ENCODE results near the gene SEMA4D.

GRCh38 chr9:89489548-89490530, 8.1 kb downstream of the SEMA4D start:
- TF ChIP-seq CTCF (conservative IDR thresholded peaks at IDR 0.05) (no peak), EZH2 (IDR thresholded peaks at IDR 0.05; ENCODE audit: low read depth) (no peak)

Data from PC-9 (cell line).